ENCODE results near the gene ZFP36L2.

The ZFP36L2 gene

DNA sequence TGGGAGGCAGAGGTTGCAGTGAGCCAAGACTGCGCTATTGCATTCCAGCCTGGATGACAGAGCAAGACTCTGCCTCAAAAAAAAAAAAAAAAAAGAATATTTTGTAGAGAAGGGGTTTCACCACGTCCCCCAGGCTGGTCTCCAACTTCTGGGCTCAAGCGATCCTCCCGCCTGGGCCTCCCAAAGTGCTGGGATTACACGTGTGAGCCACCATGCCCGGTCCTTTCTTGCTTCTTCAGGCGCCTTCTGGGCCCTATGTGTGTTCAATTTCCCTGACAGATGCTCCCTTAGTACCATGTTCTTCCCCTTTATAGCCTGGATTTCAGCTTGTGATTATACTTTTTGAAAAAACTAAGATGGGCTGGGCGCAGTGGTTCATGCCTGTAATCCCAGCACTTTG lies 9.8 kb downstream of the ZFP36L2 start:
- Histone ChIP-seq H3K4me2 (ENCODE audit: low read length) (no peak overlapping the region), H4K20me1 (ENCODE audit: insufficient read depth, low read length) (peaks cover under 1% of the 10 kb centered on the region; the same call in 1 of the 2 replicates), H3K36me3 (replicated peaks; ENCODE audit: low read depth, low read length) (no peaks in the 10 kb centered on the region), H3K27me3 (ENCODE audit: low read depth, low read length) (no peaks in the 10 kb centered on the region), H3K4me1 (ENCODE audit: low read length) (peaks cover 60% of the 10 kb centered on the region), H3K27ac (ENCODE audit: low read length) (no peak overlapping the region), H3K9me3 (ENCODE audit: insufficient read depth, low read length) (no peaks in the 10 kb centered on the region), H3K79me2 (ENCODE audit: low read length) (peaks cover 23% of the 10 kb centered on the region), H3K4me3 (ENCODE audit: low read length) (no peak overlapping the region), H2AFZ (ENCODE audit: low read depth, low read length) (no peak overlapping the region), H3K9ac (ENCODE audit: low read length) (no peak overlapping the region)
- TF ChIP-seq, protein P1, sequence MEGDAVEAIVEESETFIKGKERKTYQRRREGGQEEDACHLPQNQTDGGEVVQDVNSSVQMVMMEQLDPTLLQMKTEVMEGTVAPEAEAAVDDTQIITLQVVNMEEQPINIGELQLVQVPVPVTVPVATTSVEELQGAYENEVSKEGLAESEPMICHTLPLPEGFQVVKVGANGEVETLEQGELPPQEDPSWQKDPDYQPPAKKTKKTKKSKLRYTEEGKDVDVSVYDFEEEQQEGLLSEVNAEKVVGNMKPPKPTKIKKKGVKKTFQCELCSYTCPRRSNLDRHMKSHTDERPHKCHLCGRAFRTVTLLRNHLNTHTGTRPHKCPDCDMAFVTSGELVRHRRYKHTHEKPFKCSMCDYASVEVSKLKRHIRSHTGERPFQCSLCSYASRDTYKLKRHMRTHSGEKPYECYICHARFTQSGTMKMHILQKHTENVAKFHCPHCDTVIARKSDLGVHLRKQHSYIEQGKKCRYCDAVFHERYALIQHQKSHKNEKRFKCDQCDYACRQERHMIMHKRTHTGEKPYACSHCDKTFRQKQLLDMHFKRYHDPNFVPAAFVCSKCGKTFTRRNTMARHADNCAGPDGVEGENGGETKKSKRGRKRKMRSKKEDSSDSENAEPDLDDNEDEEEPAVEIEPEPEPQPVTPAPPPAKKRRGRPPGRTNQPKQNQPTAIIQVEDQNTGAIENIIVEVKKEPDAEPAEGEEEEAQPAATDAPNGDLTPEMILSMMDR (IDR thresholded peaks at IDR 0.05; ENCODE audit: low read depth, low read length): no peak
- TF ChIP-seq EZH2phosphoT487 (IDR thresholded peaks at IDR 0.05; ENCODE audit: low read depth): no peak

GRCh38 chr2:43215673-43216255 lies 10.6 kb downstream of the ZFP36L2 start:
- Histone ChIP-seq H4K20me1 (ENCODE audit: insufficient read depth, low read length) (no peaks in the 10 kb centered on the region), H3K27ac (ENCODE audit: low read length) (no peak overlapping the region), H3K9ac (ENCODE audit: low read length) (no peak overlapping the region)

GRCh38 chr2:43214253-43214652 lies 12.2 kb downstream of the ZFP36L2 start:
- Histone ChIP-seq H3K9ac (ENCODE audit: low read length) (no peak overlapping the region), H4K20me1 (ENCODE audit: insufficient read depth, low read length) (no peaks in the 10 kb centered on the region), H3K9me3 (ENCODE audit: insufficient read depth, low read length) (no peaks in the 10 kb centered on the region), H3K4me3 (ENCODE audit: low read length) (no peak overlapping the region), H3K27ac (ENCODE audit: low read length) (no peak overlapping the region), H2AFZ (ENCODE audit: low read depth, low read length) (no peak overlapping the region), H3K36me3 (replicated peaks; ENCODE audit: low read depth, low read length) (no peaks in the 10 kb centered on the region), H3K79me2 (ENCODE audit: low read length) (peaks cover 5% of the 10 kb centered on the region), H3K4me1 (ENCODE audit: low read length) (peaks cover 37% of the 10 kb centered on the region), H3K4me2 (ENCODE audit: low read length) (no peak overlapping the region), H3K27me3 (ENCODE audit: low read depth, low read length) (no peaks in the 10 kb centered on the region)
- TF ChIP-seq EZH2phosphoT487 (IDR thresholded peaks at IDR 0.05; ENCODE audit: low read depth): no peak
- TF ChIP-seq, protein P1 (IDR thresholded peaks at IDR 0.05; ENCODE audit: low read depth, low read length): no peak

More at GRCh38 chr2:43215673-43216255, 10.6 kb downstream of the ZFP36L2 start:
- no peak overlapping the region for H3K4me2 ChIP-seq (ENCODE audit: low read length)
- no peaks in the 10 kb centered on the region for H3K9me3 ChIP-seq (ENCODE audit: insufficient read depth, low read length)
- H3K27me3 ChIP-seq (ENCODE audit: low read depth, low read length): no peaks in the 10 kb centered on the region
- peaks cover 51% of the 10 kb centered on the region for H3K4me1 ChIP-seq (ENCODE audit: low read length)
- peaks cover 14% of the 10 kb centered on the region for H3K79me2 ChIP-seq (ENCODE audit: low read length)
- no peak overlapping the region for H2AFZ ChIP-seq (ENCODE audit: low read depth, low read length)
- H3K4me3 ChIP-seq (ENCODE audit: low read length): no peak overlapping the region
- TF ChIP-seq, protein P1 (IDR thresholded peaks at IDR 0.05; ENCODE audit: low read depth, low read length): no peak
- no peak for TF ChIP-seq EZH2phosphoT487 (IDR thresholded peaks at IDR 0.05; ENCODE audit: low read depth)
- no peaks in the 10 kb centered on the region for H3K36me3 ChIP-seq (replicated peaks; ENCODE audit: low read depth, low read length)

DNA sequence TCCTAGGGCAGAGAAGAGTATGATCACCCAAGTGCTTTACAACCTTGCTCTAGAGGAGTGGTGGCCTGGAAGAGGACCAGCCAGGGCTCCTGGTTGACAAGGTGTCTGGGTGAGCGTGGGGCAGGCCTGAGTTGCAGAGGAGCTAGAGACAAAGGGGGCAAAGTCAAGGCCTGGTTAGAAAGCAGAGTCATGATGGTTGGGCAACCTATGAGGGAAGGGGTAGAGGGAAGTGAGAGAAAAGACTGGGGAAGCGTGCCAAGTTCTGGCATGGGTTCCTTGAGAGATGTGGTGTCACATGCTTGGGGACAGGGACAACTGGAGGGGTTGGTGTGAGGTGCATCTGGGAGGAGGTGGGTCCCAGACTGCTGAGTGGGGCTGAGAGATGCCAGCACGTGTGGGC lies 13.5 kb downstream of the ZFP36L2 start:
- peak overlapping the region; percentile 43 for H3K4me3 ChIP-seq (ENCODE audit: low read length)
- peak overlapping the region; percentile 79 for H3K4me2 ChIP-seq (ENCODE audit: low read length)
- H3K27ac ChIP-seq (ENCODE audit: low read length): peak overlapping the region; percentile 56
- H3K27me3 ChIP-seq (ENCODE audit: low read depth, low read length): no peaks in the 10 kb centered on the region
- no peak overlapping the region for H2AFZ ChIP-seq (ENCODE audit: low read depth, low read length)
- no peaks in the 10 kb centered on the region for H3K36me3 ChIP-seq (replicated peaks; ENCODE audit: low read depth, low read length)
- TF ChIP-seq, protein P1 (IDR thresholded peaks at IDR 0.05; ENCODE audit: low read depth, low read length): no peak
- no peak for TF ChIP-seq EZH2phosphoT487 (IDR thresholded peaks at IDR 0.05; ENCODE audit: low read depth)
- no peaks in the 10 kb centered on the region for H3K79me2 ChIP-seq (ENCODE audit: low read length)
- H3K9me3 ChIP-seq (ENCODE audit: insufficient read depth, low read length): no peaks in the 10 kb centered on the region
- peaks cover 23% of the 10 kb centered on the region for H3K4me1 ChIP-seq (ENCODE audit: low read length)
- no peaks in the 10 kb centered on the region for H4K20me1 ChIP-seq (ENCODE audit: insufficient read depth, low read length)
- H3K9ac ChIP-seq (ENCODE audit: low read length): peak overlapping the region; percentile 45; the same call in 1 of the 2 replicates

Data from OCI-LY3 (cell line).